Suprapubic skin (tissue), 4 donors: Measurements from ENCODE around the gene PCSK5.

Experiments used
- CTCF ChIP-seq, 2 donors: fragments of 200-600 bp in 1 of 2; fragments of 450-650 bp in 1 of 2; sonication (generic) in 1 of 2; IDR thresholded peaks; one replicate each; pipeline ENCODE4 v1.5.1; 2016 to 2019; ENCODE audit warnings: antibody characterized with exemption in 2 of 2, mild to moderate bottlenecking in 1 of 2, moderate library complexity in 1 of 2
- EP300 ChIP-seq: sonication (generic); formaldehyde crosslinking; IDR thresholded peaks from one replicate; pipeline ENCODE4 v1.6.1; 2017; ENCODE audit warnings: antibody characterized with exemption
- POLR2A ChIP-seq, 2 donors: fragments of 450-650 bp; IDR thresholded peaks; one replicate each; pipeline ENCODE4 v1.6.1; 2017; ENCODE audit warnings: antibody characterized with exemption in 2 of 2, mild to moderate bottlenecking in 2 of 2, moderate library complexity in 2 of 2
- POLR2AphosphoS5 ChIP-seq, 3 donors: sonication (generic); formaldehyde crosslinking; IDR thresholded peaks; one replicate each; pipeline ENCODE4 v1.6.1; 2017; ENCODE audit warnings: antibody characterized with exemption in 3 of 3

- TF ChIP-seq CTCF (IDR thresholded peaks at IDR 0.05) = no peak
- no peak for TF ChIP-seq EP300
- no peak for TF ChIP-seq POLR2A (IDR thresholded peaks at IDR 0.05)
- no peak for TF ChIP-seq POLR2AphosphoS5 (IDR thresholded peaks at IDR 0.05)
These were observed 451.7 kb downstream of the PCSK5 start for GRCh38 chr9:76342201-76342600.
